ENCODE data around the gene SYT17. TPM values are rescaled to one million over a fixed set of nuclear protein-coding genes. Genes with fewer than 3 reads are reported as not detected.
A peak's percentile ranks its signal among the peaks of the same experiment; 100 is the strongest.

The SYT17 gene
- total and polyA plus RNA-seq, 2 experiments from 2014 or later, result 6.7 to 6.9 TPM

DNA sequence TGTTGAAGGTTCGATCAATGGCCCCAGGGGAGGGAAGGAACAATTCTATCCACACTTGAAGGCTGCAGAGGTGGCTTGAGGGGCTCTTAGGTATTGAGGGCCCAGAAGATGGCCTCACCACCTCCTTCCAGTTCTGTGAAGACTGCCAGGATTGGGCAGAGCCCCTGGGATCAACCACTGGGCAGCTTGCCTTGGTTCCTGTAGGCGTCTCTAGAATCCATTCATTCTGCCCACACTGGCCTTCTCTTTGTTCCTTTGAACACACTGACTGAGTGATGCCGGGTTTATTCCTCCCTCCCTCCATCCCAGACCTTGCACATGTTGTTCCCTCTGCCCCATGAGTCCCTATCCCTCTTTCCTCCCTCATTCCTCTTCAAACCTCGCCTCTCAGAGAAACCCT lies 50.5 kb downstream of the SYT17 start:
- H2AFZ ChIP-seq, result no peak overlapping the region
- H4K20me1 ChIP-seq (ENCODE audit: insufficient read depth, poor library complexity, severe bottlenecking), result no peaks in the 10 kb centered on the region
- H3K27ac ChIP-seq, result no peak overlapping the region
- H3K79me2 ChIP-seq, result no peaks in the 10 kb centered on the region
- H3K27me3 ChIP-seq, result no peaks in the 10 kb centered on the region
- no peak overlapping the region for H3K4me3 ChIP-seq
- H3K4me2 ChIP-seq, result no peak overlapping the region
- no peaks in the 10 kb centered on the region for H3K4me1 ChIP-seq (ENCODE audit: insufficient read depth)
- TF ChIP-seq, protein P1, sequence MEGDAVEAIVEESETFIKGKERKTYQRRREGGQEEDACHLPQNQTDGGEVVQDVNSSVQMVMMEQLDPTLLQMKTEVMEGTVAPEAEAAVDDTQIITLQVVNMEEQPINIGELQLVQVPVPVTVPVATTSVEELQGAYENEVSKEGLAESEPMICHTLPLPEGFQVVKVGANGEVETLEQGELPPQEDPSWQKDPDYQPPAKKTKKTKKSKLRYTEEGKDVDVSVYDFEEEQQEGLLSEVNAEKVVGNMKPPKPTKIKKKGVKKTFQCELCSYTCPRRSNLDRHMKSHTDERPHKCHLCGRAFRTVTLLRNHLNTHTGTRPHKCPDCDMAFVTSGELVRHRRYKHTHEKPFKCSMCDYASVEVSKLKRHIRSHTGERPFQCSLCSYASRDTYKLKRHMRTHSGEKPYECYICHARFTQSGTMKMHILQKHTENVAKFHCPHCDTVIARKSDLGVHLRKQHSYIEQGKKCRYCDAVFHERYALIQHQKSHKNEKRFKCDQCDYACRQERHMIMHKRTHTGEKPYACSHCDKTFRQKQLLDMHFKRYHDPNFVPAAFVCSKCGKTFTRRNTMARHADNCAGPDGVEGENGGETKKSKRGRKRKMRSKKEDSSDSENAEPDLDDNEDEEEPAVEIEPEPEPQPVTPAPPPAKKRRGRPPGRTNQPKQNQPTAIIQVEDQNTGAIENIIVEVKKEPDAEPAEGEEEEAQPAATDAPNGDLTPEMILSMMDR (IDR thresholded peaks at IDR 0.05; ENCODE audit: poor library complexity), result no peak
- no peak for TF ChIP-seq EZH2phosphoT487 (IDR thresholded peaks at IDR 0.05; ENCODE audit: low read depth, severe bottlenecking, unreplicated experiment)
- TF ChIP-seq EZH2 (IDR thresholded peaks at IDR 0.05; ENCODE audit: borderline replicate concordance), result no peak
- H3K9me2 ChIP-seq (replicated peaks; ENCODE audit: insufficient read depth), result no peaks in the 10 kb centered on the region
- DNase-seq (ENCODE audit: low spot score), result no peak
- no peaks in the 10 kb centered on the region for H3K9me3 ChIP-seq (ENCODE audit: low read depth)
- 94% methylated on average over 4 of the region's 4 CpGs for WGBS (ENCODE audit: low lambda C conversion rate, missing lambda C conversion rate)
- H3K36me3 ChIP-seq (replicated peaks; ENCODE audit: insufficient read depth, low read depth), result no peaks in the 10 kb centered on the region

DNA sequence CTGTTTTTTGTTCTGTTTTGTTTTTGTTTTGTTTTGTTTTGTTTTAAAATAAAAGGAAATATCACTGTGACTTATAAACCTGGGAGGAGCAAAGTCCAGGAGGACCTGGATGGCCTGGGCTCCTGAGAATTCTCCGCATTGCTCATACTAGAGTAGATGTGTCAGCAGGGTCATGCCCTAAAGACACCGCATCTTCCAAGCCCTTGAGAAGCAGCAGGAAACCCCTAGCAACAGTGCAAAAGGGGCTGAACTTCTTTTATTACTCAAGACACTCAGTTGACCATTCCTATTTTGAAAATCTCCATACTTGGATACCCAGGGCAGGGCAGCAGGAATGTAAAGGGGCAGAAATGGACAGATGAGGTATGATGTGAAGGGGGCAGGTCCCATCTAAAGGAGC lies 51.8 kb downstream of the SYT17 start:
- H3K27ac ChIP-seq, result no peak overlapping the region
- no peaks in the 10 kb centered on the region for H3K27me3 ChIP-seq
- H3K4me1 ChIP-seq (ENCODE audit: insufficient read depth), result no peaks in the 10 kb centered on the region
- TF ChIP-seq, protein P1 (IDR thresholded peaks at IDR 0.05; ENCODE audit: poor library complexity), result no peak
- TF ChIP-seq EZH2 (IDR thresholded peaks at IDR 0.05; ENCODE audit: borderline replicate concordance) (no peak), EZH2phosphoT487 (IDR thresholded peaks at IDR 0.05; ENCODE audit: low read depth, severe bottlenecking, unreplicated experiment) (no peak)
- no peak overlapping the region for H2AFZ ChIP-seq
- H3K9me3 ChIP-seq (ENCODE audit: low read depth), result no peaks in the 10 kb centered on the region
- 87% methylated on average over 2 of the region's 2 CpGs for WGBS (ENCODE audit: low lambda C conversion rate, missing lambda C conversion rate)
- DNase-seq (ENCODE audit: low spot score), result no peak
- no peaks in the 10 kb centered on the region for H3K79me2 ChIP-seq
- no peaks in the 10 kb centered on the region for H4K20me1 ChIP-seq (ENCODE audit: insufficient read depth, poor library complexity, severe bottlenecking)
- H3K9me2 ChIP-seq (replicated peaks; ENCODE audit: insufficient read depth), result no peaks in the 10 kb centered on the region
- H3K4me3 ChIP-seq, result no peak overlapping the region
- H3K4me2 ChIP-seq, result no peak overlapping the region
- H3K36me3 ChIP-seq (replicated peaks; ENCODE audit: insufficient read depth, low read depth), result no peaks in the 10 kb centered on the region

DNA sequence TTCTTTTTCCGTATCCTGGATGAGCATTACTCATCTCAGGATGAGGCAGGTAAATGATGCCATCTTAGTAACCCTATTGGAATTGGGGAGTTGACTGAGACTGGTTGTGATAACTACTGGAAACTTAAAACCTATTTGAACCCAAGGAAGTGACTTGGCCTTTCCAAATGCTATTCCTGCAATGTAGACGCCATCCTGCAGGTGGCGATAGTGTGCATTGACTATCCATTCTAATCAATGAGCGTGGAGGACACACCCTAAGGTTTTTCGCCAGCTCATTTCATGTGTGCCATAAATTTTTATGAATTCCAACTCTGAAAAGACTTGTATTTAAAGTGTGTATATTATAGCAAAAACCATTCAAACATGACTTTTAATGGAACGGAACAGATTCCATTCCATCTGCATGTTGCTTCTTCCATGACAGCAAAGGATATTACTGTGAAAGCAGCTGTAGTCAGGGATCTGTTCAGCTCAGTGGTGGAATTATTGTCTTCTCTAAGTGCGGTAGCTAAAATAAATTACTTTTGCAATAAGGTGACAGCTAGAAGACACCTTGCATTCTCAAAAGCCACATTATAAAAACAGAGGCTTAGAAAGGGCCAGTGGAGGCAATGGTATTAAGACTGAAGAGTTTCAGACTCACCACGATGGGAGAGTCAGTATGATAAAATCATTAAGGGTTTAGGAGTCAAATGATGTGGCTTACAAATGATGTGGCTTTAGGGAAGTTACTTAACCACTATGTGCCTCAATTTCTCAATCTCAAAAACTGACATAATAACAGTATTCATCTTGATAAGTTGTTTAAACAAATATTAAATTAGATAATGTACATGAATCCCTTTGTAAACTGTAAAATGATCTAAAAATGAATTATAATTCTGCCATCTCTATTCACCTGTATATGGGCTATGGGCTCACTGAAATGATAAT lies 55.5 kb downstream of the SYT17 start:
- Histone ChIP-seq H3K4me2 (no peak overlapping the region), H3K36me3 (replicated peaks; ENCODE audit: insufficient read depth, low read depth) (no peaks in the 10 kb centered on the region), H3K9me2 (replicated peaks; ENCODE audit: insufficient read depth) (no peaks in the 10 kb centered on the region), H3K4me1 (ENCODE audit: insufficient read depth) (no peaks in the 10 kb centered on the region), H3K27ac (no peak overlapping the region), H3K4me3 (no peak overlapping the region), H2AFZ (no peak overlapping the region), H3K79me2 (no peaks in the 10 kb centered on the region), H4K20me1 (ENCODE audit: insufficient read depth, poor library complexity, severe bottlenecking) (no peaks in the 10 kb centered on the region), H3K27me3 (no peaks in the 10 kb centered on the region), H3K9me3 (ENCODE audit: low read depth) (no peaks in the 10 kb centered on the region)
- no peak for TF ChIP-seq EZH2phosphoT487 (IDR thresholded peaks at IDR 0.05; ENCODE audit: low read depth, severe bottlenecking, unreplicated experiment)
- TF ChIP-seq, protein P1 (IDR thresholded peaks at IDR 0.05; ENCODE audit: poor library complexity), result peak; percentile 55
- DNase-seq (ENCODE audit: low spot score), result peak; percentile 33
- 57% methylated on average over 8 of the region's 8 CpGs for WGBS (ENCODE audit: low lambda C conversion rate, missing lambda C conversion rate)

All from hepatocyte (in vitro differentiated cells).